GM12864 (cell line): ENCODE results near the gene CCL8.

Experiments used
- DNase-seq: peaks from one replicate; pipeline ENCODE4 v3.0.0-alpha.2; 2011; ENCODE audit warnings: low read depth
- H3K4me3 ChIP-seq: 2 replicates; pipeline ENCODE4 v1.5.1; 2011; ENCODE audit warnings: mild to moderate bottlenecking, low read depth, low read length, control low read depth
- CTCF ChIP-seq: IDR thresholded peaks from 2 replicates; pipeline ENCODE4 v1.5.1; 2011; ENCODE audit warnings: low read depth, mild to moderate bottlenecking, moderate library complexity, low read length, control low read depth, inconsistent platforms; ENCODE audit errors: missing control alignments

Gene CCL8

GRCh38 chr17:34339138-34339770 is 20.0 kb downstream of the CCL8 start:
- no peak overlapping the region for H3K4me3 ChIP-seq
- no peak for TF ChIP-seq CTCF
- no peak for DNase-seq

GRCh38 chr17:34341916-34342315 is 22.7 kb downstream of the CCL8 start:
- no peak for DNase-seq
- H3K4me3 ChIP-seq, result no peak overlapping the region
- TF ChIP-seq CTCF, result no peak

- H3K4me3 ChIP-seq, result no peak overlapping the region
- no peak for TF ChIP-seq CTCF
- DNase-seq, result no peak
Observed at GRCh38 chr17:34347063-34347462, 27.8 kb downstream of the CCL8 start.

GRCh38 chr17:34349751-34350150 is 30.5 kb downstream of the CCL8 start:
- TF ChIP-seq CTCF, result no peak

DNA sequence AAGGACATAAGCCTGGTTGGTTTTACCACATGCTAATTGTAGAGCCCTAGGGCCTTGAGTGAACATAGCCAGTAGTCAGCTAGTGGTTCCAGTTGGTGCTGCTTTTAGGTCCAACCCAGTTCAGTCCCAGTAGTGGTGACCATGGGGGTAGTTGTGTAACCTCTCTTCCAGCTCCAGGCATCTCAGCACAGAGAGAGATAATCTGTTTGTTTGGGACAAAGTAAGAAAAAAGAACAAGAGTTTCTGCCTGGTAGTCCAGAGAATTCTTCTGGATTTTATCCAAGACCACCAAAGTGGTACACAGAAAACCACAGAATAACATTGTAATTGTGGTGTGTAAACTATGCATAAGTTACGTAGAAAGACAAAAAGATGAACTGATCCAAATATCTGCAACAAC is 31.9 kb downstream of the CCL8 start:
- DNase-seq, result no peak
- no peak for TF ChIP-seq CTCF

More at GRCh38 chr17:34349751-34350150, 30.5 kb downstream of the CCL8 start:
- DNase-seq, result no peak
- no peak overlapping the region for H3K4me3 ChIP-seq

GRCh38 chr17:34352191-34352590 is 33.0 kb downstream of the CCL8 start:
- no peak overlapping the region for H3K4me3 ChIP-seq
- no peak for DNase-seq
- no peak for TF ChIP-seq CTCF

More for the DNA sequence above, 31.9 kb downstream of the CCL8 start:
- H3K4me3 ChIP-seq, result no peak overlapping the region

- H3K4me3 ChIP-seq, result no peak overlapping the region
- no peak for DNase-seq
- TF ChIP-seq CTCF, result no peak
Observed at GRCh38 chr17:34354637-34355036, 35.4 kb downstream of the CCL8 start.
